Trophoblast cell (in vitro differentiated cells and primary cell): ENCODE results near the gene UNC45B.

ENCODE experiments used
- DNase-seq, 2 donors: peaks; one replicate each; pipeline ENCODE4 v3.0.0-alpha.2; 2016
- H2AFZ ChIP-seq: 2 replicates; pipeline ENCODE4 v1.6.1; 2013; ENCODE audit warnings: low read length, moderate library complexity, mild to moderate bottlenecking; ENCODE audit not compliant: insufficient read depth, poor library complexity
- H2AK5ac ChIP-seq: 2 replicates; pipeline ENCODE4 v1.6.1; 2013; ENCODE audit warnings: mild to moderate bottlenecking, low read length
- H2BK120ac ChIP-seq: 2 replicates; pipeline ENCODE4 v1.6.1; 2013; ENCODE audit warnings: low read length, mild to moderate bottlenecking, moderate library complexity; ENCODE audit not compliant: insufficient read depth, poor library complexity
- H2BK12ac ChIP-seq: 2 replicates; pipeline ENCODE4 v1.6.1; 2013; ENCODE audit warnings: mild to moderate bottlenecking, low read length, moderate library complexity
- H2BK5ac ChIP-seq: 2 replicates; pipeline ENCODE4 v1.6.1; 2013; ENCODE audit warnings: low read length, low read depth, moderate library complexity, mild to moderate bottlenecking; ENCODE audit not compliant: poor library complexity
- H3K14ac ChIP-seq: 2 replicates; pipeline ENCODE4 v1.6.1; 2013; ENCODE audit warnings: mild to moderate bottlenecking, low read length
- H3K18ac ChIP-seq: 2 replicates; pipeline ENCODE4 v1.6.1; 2013; ENCODE audit warnings: mild to moderate bottlenecking, low read length
- H3K23ac ChIP-seq: 2 replicates; pipeline ENCODE4 v1.6.1; 2013; ENCODE audit warnings: low read length
- H3K27ac ChIP-seq: 2 replicates; pipeline ENCODE4 v1.5.1; 2013; ENCODE audit warnings: low read depth, mild to moderate bottlenecking, inconsistent platforms, low read length, moderate library complexity
- H3K27me3 ChIP-seq: 2 replicates; pipeline ENCODE4 v1.6.1; 2013; ENCODE audit warnings: inconsistent platforms, mild to moderate bottlenecking, low read length, moderate library complexity; ENCODE audit not compliant: insufficient read depth
- H3K36me3 ChIP-seq, 2 experiments: 1 replicate in 1 of 2; 2 replicates in 1 of 2; pipeline ENCODE4 v1.6.1; 2013; ENCODE audit warnings: low read length in 2 of 2, mild to moderate bottlenecking in 2 of 2, moderate library complexity in 1 of 2; ENCODE audit not compliant: insufficient read depth in 2 of 2, control insufficient read depth in 1 of 2
- H3K4ac ChIP-seq: 2 replicates; pipeline ENCODE4 v1.6.1; 2013; ENCODE audit warnings: low read depth, mild to moderate bottlenecking, low read length, moderate library complexity
- H3K4me1 ChIP-seq, 2 experiments: 1 replicate in 1 of 2; 2 replicates in 1 of 2; pipeline ENCODE4 v1.6.1; 2013; ENCODE audit warnings: low read length in 2 of 2, mild to moderate bottlenecking in 2 of 2, moderate library complexity in 1 of 2; ENCODE audit not compliant: insufficient read depth in 2 of 2, control insufficient read depth in 1 of 2
- H3K4me2 ChIP-seq: 2 replicates; pipeline ENCODE4 v1.6.1; 2013; ENCODE audit warnings: inconsistent platforms, mild to moderate bottlenecking, low read length, moderate library complexity
- H3K4me3 ChIP-seq: 2 replicates; pipeline ENCODE4 v1.5.1; 2013; ENCODE audit warnings: mild to moderate bottlenecking, low read depth, low read length, inconsistent platforms
- H3K79me1 ChIP-seq: one replicate; pipeline ENCODE4 v1.6.1; 2013; ENCODE audit warnings: low read length
- H3K79me2 ChIP-seq: 2 replicates; pipeline ENCODE4 v1.6.1; 2013; ENCODE audit warnings: low read length, mild to moderate bottlenecking; ENCODE audit not compliant: control insufficient read depth, insufficient read depth, poor library complexity
- H3K9ac ChIP-seq: 2 replicates; pipeline ENCODE4 v1.6.1; 2013; ENCODE audit warnings: mild to moderate bottlenecking, low read length
- H3K9me3 ChIP-seq: 2 replicates; pipeline ENCODE4 v1.6.1; 2013; ENCODE audit warnings: low read depth, mild to moderate bottlenecking, control low read depth, inconsistent platforms, low read length; ENCODE audit not compliant: insufficient read depth
- H4K12ac ChIP-seq: 2 replicates; pipeline ENCODE4 v1.6.1; 2013; ENCODE audit warnings: low read depth, mild to moderate bottlenecking, low read length, moderate library complexity
- H4K8ac ChIP-seq: 2 replicates; pipeline ENCODE4 v1.6.1; 2013; ENCODE audit warnings: low read depth, mild to moderate bottlenecking, low read length, moderate library complexity
- H4K91ac ChIP-seq: one replicate; pipeline ENCODE4 v1.6.1; 2013; ENCODE audit warnings: low read depth, mild to moderate bottlenecking, low read length, moderate library complexity
- WGBS: extraction: QIAGEN DNeasy Blood & Tissue Kit; methylation state at CpG from one replicate; pipeline ENCODE4 v1.1.7; 2013; ENCODE audit warnings: missing lambda C conversion rate; ENCODE audit not compliant: insufficient read length, insufficient coverage; ENCODE audit errors: extremely low coverage; 5-methylcytosine and 5-hydroxymethylcytosine counted together

UNC45B gene

DNA sequence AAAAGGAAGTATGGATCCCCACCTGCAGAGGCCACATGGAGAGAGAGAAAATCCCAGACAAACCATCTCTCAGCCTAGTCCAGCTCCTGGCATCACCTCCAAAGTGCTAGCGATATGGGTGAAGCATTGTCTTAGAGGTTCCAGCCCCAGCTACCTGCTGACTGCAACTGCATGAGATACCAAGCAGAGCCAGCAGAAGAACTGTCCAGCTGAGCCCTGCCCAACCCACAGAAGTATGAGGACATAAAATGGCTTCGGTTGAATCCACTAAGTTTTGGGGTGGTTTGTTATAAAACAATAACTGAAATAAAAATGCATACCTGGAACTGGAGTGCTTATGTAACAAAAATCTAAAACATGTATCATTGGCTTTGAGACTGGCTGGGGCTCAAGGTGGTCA is 74.8 kb downstream of the UNC45B start:
- H4K91ac ChIP-seq = no peak overlapping the region
- H2AFZ ChIP-seq = no peak overlapping the region
- DNase-seq = no peak
- H3K4me1 ChIP-seq = no peaks in the 10 kb centered on the region
- no peak overlapping the region for H3K14ac ChIP-seq
- H4K8ac ChIP-seq = no peak overlapping the region
- H3K9me3 ChIP-seq = peaks cover 2% of the 10 kb centered on the region
- no peak overlapping the region for H3K27ac ChIP-seq
- no peak overlapping the region for H2BK120ac ChIP-seq
- no peaks in the 10 kb centered on the region for H3K79me1 ChIP-seq
- H3K18ac ChIP-seq = no peak overlapping the region
- H3K23ac ChIP-seq = no peak overlapping the region
- no peaks in the 10 kb centered on the region for H3K27me3 ChIP-seq
- H3K9ac ChIP-seq = no peak overlapping the region
- H2AK5ac ChIP-seq = no peak overlapping the region
- H4K12ac ChIP-seq = no peak overlapping the region
- no peak overlapping the region for H2BK12ac ChIP-seq
- H3K36me3 ChIP-seq = no peaks in the 10 kb centered on the region
- H2BK5ac ChIP-seq = no peak overlapping the region
- no CpG with 5 or more reads among the region's 2 CpGs for WGBS
- H3K4me3 ChIP-seq = no peak overlapping the region
- no peak overlapping the region for H3K4ac ChIP-seq
- H3K4me2 ChIP-seq = no peak overlapping the region
- no peaks in the 10 kb centered on the region for H3K79me2 ChIP-seq

DNA sequence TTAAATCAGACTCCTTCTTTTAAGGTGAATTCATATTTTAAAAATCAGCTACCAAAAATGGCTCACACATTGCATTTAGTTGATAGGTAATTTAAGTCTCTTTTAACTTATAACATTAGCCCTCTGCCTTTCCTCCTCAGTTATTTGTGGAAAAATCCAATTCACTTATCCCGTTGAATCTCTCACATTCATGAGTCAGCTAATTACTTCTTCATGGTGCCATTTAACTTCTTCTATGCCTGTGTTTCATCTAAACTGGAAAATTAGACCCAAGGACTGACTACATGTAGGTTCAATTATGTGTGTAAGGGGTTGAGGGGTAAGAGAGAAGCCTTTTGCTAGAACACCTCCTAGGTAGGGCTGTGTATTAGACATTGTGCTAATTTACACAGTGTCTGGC is 76.8 kb downstream of the UNC45B start:
- H2BK5ac ChIP-seq = no peak overlapping the region
- no peaks in the 10 kb centered on the region for H3K79me1 ChIP-seq
- H3K27ac ChIP-seq = no peak overlapping the region
- H3K27me3 ChIP-seq = no peaks in the 10 kb centered on the region
- no peak overlapping the region for H2AK5ac ChIP-seq
- no peak overlapping the region for H3K4ac ChIP-seq
- H4K12ac ChIP-seq = no peak overlapping the region
- no peak for DNase-seq
- H3K4me1 ChIP-seq = no peaks in the 10 kb centered on the region
- H2BK120ac ChIP-seq = no peak overlapping the region
- H2AFZ ChIP-seq = no peak overlapping the region
- H4K8ac ChIP-seq = no peak overlapping the region
- H3K14ac ChIP-seq = no peak overlapping the region
- H2BK12ac ChIP-seq = no peak overlapping the region
- peaks cover 2% of the 10 kb centered on the region for H3K9me3 ChIP-seq
- WGBS = no CpG with 5 or more reads among the region's 1 CpG
- H3K18ac ChIP-seq = no peak overlapping the region
- H3K79me2 ChIP-seq = no peaks in the 10 kb centered on the region
- no peak overlapping the region for H3K4me2 ChIP-seq
- H3K9ac ChIP-seq = no peak overlapping the region
- H3K36me3 ChIP-seq = no peaks in the 10 kb centered on the region
- no peak overlapping the region for H3K23ac ChIP-seq
- H3K4me3 ChIP-seq = no peak overlapping the region
- H4K91ac ChIP-seq = no peak overlapping the region

DNA sequence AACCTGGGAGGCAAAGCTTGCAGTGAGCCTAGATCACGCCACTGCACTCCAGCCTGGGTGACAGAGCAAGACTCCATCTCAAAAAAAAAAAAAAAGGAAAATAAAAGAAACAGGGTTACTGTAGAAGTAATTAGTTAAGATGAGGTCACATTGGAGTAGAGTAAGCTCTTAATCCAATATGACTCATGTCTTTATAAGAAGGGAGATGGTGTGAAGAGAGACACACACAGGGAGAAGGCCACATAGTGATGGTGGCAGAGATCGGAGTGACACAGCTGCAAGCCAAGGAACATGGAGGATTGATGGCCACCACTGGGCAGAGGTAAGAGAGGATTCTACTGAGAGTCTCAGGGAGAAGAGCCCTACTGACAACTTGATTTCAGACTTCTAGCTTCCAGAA is 79.9 kb downstream of the UNC45B start:
- no peak overlapping the region for H4K12ac ChIP-seq
- H2BK120ac ChIP-seq = no peak overlapping the region
- H3K4me3 ChIP-seq = no peak overlapping the region
- H3K79me2 ChIP-seq = no peaks in the 10 kb centered on the region
- H4K91ac ChIP-seq = no peak overlapping the region
- no peak overlapping the region for H3K4me2 ChIP-seq
- no peaks in the 10 kb centered on the region for H3K9me3 ChIP-seq
- no peak overlapping the region for H3K23ac ChIP-seq
- no CpG with 5 or more reads among the region's 2 CpGs for WGBS
- DNase-seq = no peak
- H3K14ac ChIP-seq = no peak overlapping the region
- no peaks in the 10 kb centered on the region for H3K79me1 ChIP-seq
- no peak overlapping the region for H2BK12ac ChIP-seq
- H3K4me1 ChIP-seq = no peaks in the 10 kb centered on the region
- no peak overlapping the region for H3K27ac ChIP-seq
- no peak overlapping the region for H2BK5ac ChIP-seq
- H3K27me3 ChIP-seq = no peaks in the 10 kb centered on the region
- no peak overlapping the region for H3K4ac ChIP-seq
- H4K8ac ChIP-seq = no peak overlapping the region
- H3K36me3 ChIP-seq = no peaks in the 10 kb centered on the region
- no peak overlapping the region for H3K9ac ChIP-seq
- H2AK5ac ChIP-seq = no peak overlapping the region
- H3K18ac ChIP-seq = no peak overlapping the region
- H2AFZ ChIP-seq = no peak overlapping the region

DNA sequence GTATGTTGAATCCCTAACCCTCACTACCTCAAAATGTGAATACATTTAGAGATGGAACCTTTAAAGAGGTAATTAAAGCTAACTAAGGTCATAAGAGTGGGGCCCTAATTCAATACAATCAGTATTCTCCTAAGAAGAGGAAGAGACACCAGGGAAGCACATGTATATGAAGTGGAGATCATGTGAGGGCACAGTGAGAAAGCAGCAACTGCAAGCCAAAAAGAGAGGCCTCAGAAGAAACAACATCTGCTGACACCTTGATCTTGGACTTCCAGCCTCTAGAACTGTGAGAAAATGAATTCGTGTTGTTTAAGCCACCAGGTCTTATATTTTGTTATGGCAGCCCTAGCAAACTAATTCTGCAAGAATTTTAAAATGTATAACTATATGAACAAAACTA is 82.0 kb downstream of the UNC45B start:
- no CpG with 5 or more reads among the region's 1 CpG for WGBS
- Histone ChIP-seq H3K9ac (no peak overlapping the region), H3K4ac (no peak overlapping the region), H3K4me2 (no peak overlapping the region), H3K4me1 (no peaks in the 10 kb centered on the region), H3K27me3 (no peaks in the 10 kb centered on the region), H2AFZ (no peak overlapping the region), H3K9me3 (no peaks in the 10 kb centered on the region), H4K8ac (no peak overlapping the region), H3K18ac (no peak overlapping the region), H3K23ac (no peak overlapping the region), H3K27ac (no peak overlapping the region), H2BK12ac (no peak overlapping the region), H3K79me2 (no peaks in the 10 kb centered on the region), H4K91ac (no peak overlapping the region), H3K36me3 (no peaks in the 10 kb centered on the region), H3K4me3 (no peak overlapping the region), H3K14ac (no peak overlapping the region), H2AK5ac (no peak overlapping the region), H3K79me1 (no peaks in the 10 kb centered on the region), H4K12ac (no peak overlapping the region), H2BK120ac (no peak overlapping the region), H2BK5ac (no peak overlapping the region)
- no peak for DNase-seq
